ENCODE measurements around the gene AZI2.

DNA sequence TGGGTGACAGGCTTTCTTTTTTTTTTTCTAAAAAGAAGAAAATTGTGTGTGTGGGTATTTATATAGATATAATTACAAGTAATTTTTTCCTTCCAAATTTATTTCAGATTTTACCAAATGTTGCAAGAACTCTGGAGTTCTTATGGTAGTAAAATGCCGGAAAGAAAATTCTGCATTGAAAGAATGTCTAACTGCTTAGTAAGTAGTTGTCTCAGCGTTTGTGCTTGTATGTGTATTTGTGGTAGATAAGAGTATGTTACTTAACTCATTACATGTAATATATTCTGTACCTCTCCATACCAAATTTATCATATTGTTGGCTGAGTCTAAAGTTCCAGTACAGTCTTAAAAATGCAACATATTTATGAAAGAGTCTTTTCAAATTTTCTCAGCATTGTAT lies 32.4 kb downstream of the AZI2 start:
- TF ChIP-seq, protein P1, sequence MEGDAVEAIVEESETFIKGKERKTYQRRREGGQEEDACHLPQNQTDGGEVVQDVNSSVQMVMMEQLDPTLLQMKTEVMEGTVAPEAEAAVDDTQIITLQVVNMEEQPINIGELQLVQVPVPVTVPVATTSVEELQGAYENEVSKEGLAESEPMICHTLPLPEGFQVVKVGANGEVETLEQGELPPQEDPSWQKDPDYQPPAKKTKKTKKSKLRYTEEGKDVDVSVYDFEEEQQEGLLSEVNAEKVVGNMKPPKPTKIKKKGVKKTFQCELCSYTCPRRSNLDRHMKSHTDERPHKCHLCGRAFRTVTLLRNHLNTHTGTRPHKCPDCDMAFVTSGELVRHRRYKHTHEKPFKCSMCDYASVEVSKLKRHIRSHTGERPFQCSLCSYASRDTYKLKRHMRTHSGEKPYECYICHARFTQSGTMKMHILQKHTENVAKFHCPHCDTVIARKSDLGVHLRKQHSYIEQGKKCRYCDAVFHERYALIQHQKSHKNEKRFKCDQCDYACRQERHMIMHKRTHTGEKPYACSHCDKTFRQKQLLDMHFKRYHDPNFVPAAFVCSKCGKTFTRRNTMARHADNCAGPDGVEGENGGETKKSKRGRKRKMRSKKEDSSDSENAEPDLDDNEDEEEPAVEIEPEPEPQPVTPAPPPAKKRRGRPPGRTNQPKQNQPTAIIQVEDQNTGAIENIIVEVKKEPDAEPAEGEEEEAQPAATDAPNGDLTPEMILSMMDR (IDR thresholded peaks at IDR 0.05; ENCODE audit: low read depth, low read length), result no peak
- TF ChIP-seq EZH2phosphoT487 (IDR thresholded peaks at IDR 0.05; ENCODE audit: low read depth), result no peak
